ENCODE measurements around the gene PRIMA1.

Gene PRIMA1

GRCh38 chr14:93797071-93797470, 8.8 kb upstream of the PRIMA1 start:
- no peak for DNase-seq (ENCODE audit: low read depth in 1 of 2, low spot score in 1 of 2)

DNA sequence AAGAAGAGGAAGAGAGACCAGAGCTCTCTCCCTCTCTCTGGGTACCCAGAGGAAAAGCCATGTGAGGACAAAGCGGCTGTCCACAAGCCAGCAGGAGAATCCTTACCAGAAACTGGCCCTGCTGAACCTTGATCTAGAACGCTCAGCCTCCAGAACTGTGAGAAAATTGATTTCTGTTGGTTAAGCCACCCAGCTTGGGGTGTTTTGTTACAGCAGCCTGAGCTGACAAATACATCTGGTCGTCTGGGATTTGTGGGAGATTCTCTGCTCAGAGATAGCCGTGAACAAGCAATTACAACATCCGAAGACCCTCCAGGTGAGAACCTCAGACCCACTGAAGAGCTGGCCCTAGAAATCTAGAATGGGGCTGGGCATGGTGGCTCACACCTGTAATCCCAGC, 6.5 kb upstream of the PRIMA1 start:
- no peak for DNase-seq (ENCODE audit: low read depth in 1 of 2, low spot score in 1 of 2)

GRCh38 chr14:93793555-93794324, 5.5 kb upstream of the PRIMA1 start:
- DNase-seq (ENCODE audit: low read depth in 1 of 2, low spot score in 1 of 2), result no peak

GRCh38 chr14:93792391-93792790, 4.1 kb upstream of the PRIMA1 start:
- no peak for DNase-seq (ENCODE audit: low read depth in 1 of 2, low spot score in 1 of 2)

- DNase-seq (ENCODE audit: low read depth in 1 of 2, low spot score in 1 of 2), result no peak
These were observed 2.7 kb upstream of the PRIMA1 start for GRCh38 chr14:93790966-93791365.

DNA sequence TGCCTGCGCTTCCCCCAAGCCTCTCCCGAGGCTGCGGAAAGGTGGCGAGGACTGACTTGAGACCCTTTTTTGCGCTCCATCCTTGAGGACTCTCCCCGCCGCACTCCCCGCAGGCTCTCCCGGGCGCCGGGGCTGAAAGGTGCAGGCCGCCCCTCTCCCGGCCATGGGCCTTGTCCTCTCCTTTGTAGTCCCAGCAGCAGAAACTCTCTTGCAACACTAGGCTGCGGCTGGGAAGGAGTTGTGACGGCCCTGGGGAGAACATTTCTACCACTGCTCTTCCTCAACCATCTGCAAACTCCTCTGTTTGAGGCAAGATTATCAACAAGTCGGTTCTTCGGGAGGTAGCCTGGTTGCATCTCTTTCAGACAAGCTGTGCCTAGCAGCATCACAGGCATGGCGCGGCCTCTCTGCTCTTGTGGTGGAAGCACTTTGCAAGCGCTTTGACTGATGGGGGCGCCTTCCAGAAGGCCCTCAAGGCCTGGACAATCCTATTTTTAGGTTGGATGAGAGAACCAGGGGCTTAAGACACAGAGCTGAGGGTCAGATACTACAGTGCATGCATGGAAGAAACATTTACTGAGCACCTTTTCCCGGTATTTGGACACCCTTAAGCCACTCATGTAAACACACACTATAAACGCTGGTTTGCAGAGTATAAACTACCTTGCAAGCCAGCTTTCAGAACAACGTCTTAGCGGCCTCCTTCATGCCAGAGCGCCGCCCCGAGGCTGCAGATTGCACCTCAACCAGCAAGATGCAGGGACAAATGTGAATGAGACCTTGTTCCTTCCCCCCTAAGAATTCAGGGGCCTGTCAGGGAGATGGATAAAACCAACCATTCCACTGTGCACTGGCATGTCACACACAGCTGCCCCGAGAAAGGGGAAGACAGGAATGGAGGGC, 1.2 kb upstream of the PRIMA1 start:
- DNase-seq (ENCODE audit: low read depth in 1 of 2, low spot score in 1 of 2), result no peak

- DNase-seq (ENCODE audit: low read depth in 1 of 2, low spot score in 1 of 2), result no peak
These were observed 400 bp upstream of the PRIMA1 start for GRCh38 chr14:93788543-93789227.

- no peak for DNase-seq (ENCODE audit: low read depth in 1 of 2, low spot score in 1 of 2)
These were observed 606 bp downstream of the PRIMA1 start for GRCh38 chr14:93787465-93788292.

- DNase-seq (ENCODE audit: low read depth in 1 of 2, low spot score in 1 of 2), result no peak
These were observed 2.9 kb downstream of the PRIMA1 start for GRCh38 chr14:93785423-93785822.

- DNase-seq (ENCODE audit: low read depth in 1 of 2, low spot score in 1 of 2), result no peak
These were observed 3.4 kb downstream of the PRIMA1 start for GRCh38 chr14:93784878-93785277.

- DNase-seq (ENCODE audit: low read depth in 1 of 2, low spot score in 1 of 2), result no peak
These were observed 7.4 kb downstream of the PRIMA1 start for GRCh38 chr14:93780813-93781400.

GRCh38 chr14:93778856-93779629, 9.2 kb downstream of the PRIMA1 start:
- no peak for DNase-seq (ENCODE audit: low read depth in 1 of 2, low spot score in 1 of 2)

DNA sequence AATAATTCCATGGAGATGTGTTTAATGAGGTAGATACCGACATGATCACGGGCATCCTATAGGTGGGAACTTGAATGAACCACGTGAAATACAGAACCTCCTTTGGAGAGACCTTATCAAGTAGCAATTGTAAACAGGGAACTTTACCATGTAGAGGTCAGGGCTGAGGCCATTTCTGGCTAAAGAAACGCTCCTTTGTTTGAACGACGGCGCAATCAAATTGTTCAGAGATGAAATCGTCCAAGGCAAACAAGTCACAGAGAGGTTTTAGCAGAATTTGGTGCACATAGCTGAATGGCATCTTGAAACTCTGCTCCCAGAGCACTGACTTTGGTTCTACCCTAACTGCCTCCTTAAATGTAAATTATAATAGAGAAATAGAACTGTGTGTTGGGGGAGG, 9.8 kb downstream of the PRIMA1 start:
- no peak for DNase-seq (ENCODE audit: low read depth in 1 of 2, low spot score in 1 of 2)

- DNase-seq (ENCODE audit: low read depth in 1 of 2, low spot score in 1 of 2), result no peak
These were observed 12.5 kb downstream of the PRIMA1 start for GRCh38 chr14:93775744-93776143.

GRCh38 chr14:93775158-93775557, 13.1 kb downstream of the PRIMA1 start:
- no peak for DNase-seq (ENCODE audit: low read depth in 1 of 2, low spot score in 1 of 2)

- DNase-seq (ENCODE audit: low read depth in 1 of 2, low spot score in 1 of 2), result no peak
These were observed 16.0 kb downstream of the PRIMA1 start for GRCh38 chr14:93772263-93772662.

DNA sequence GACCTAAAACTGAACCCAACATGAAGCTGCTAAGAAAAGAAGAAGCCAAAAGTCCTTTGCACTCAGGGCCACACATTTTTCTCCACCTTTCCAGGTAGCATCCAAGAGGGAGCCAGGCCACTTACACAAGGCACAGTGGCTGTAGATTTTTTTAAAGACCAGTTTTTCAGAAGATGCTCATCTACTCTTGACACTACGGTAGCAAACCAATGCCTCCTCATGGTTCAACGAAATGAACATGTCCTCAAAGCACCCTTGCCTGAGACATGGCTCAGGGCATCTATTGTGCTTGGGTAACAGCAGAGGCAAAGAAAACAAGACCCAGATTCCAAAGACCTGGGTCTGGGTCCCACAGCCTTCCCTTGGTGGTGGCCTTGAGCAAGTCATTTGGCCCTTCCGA, 22.3 kb downstream of the PRIMA1 start:
- DNase-seq (ENCODE audit: low read depth in 1 of 2, low spot score in 1 of 2), result no peak

GRCh38 chr14:93765155-93765554, 23.1 kb downstream of the PRIMA1 start:
- no peak for DNase-seq (ENCODE audit: low read depth in 1 of 2, low spot score in 1 of 2)

- no peak for DNase-seq (ENCODE audit: low read depth in 1 of 2, low spot score in 1 of 2)
These were observed 24.1 kb downstream of the PRIMA1 start for GRCh38 chr14:93764211-93764659.

Data from activated T-helper 1 cell treated with anti-CD3 and anti-CD28 coated beads, Interleukin-2, amount 50 U/mL, for 16 hours (primary cell).